Measurements from ENCODE around the gene NR1I2.

NR1I2 gene

GRCh38 chr3:119817071-119817470 is 35.2 kb downstream of the NR1I2 start:
- H3K36me3 ChIP-seq (ENCODE audit: control insufficient read depth in 1 of 2, insufficient read depth in 2 of 2, low read length in 2 of 2), result peaks cover 8 to 41% of the 10 kb centered on the region in 2 donors
- H3K27ac ChIP-seq (ENCODE audit: low read depth, low read length), result no peak overlapping the region
- H3K4me1 ChIP-seq (ENCODE audit: control insufficient read depth in 1 of 2, insufficient read depth in 2 of 2, low read length in 2 of 2), result no peaks in the 10 kb centered on the region
- no peaks in the 10 kb centered on the region for H3K9me3 ChIP-seq (ENCODE audit: control insufficient read depth in 1 of 2, low read length in 2 of 2)
- H3K4me3 ChIP-seq (ENCODE audit: low read depth in 1 of 2, low read length in 2 of 2), result no peak overlapping the region
- H3K27me3 ChIP-seq (ENCODE audit: control insufficient read depth in 1 of 2, insufficient read depth in 2 of 2, low read length in 2 of 2), result no peaks in the 10 kb centered on the region
- no peak overlapping the region for H3K9ac ChIP-seq (ENCODE audit: low read depth in 1 of 2, low read length in 2 of 2)

GRCh38 chr3:119817583-119818363 is 35.9 kb downstream of the NR1I2 start:
- H3K27ac ChIP-seq (ENCODE audit: low read depth, low read length), result no peak overlapping the region
- H3K9me3 ChIP-seq (ENCODE audit: control insufficient read depth in 1 of 2, low read length in 2 of 2), result no peaks in the 10 kb centered on the region
- H3K9ac ChIP-seq (ENCODE audit: low read depth in 1 of 2, low read length in 2 of 2), result no peak overlapping the region
- peaks cover 8 to 34% of the 10 kb centered on the region in 2 donors for H3K36me3 ChIP-seq (ENCODE audit: control insufficient read depth in 1 of 2, insufficient read depth in 2 of 2, low read length in 2 of 2)
- H3K27me3 ChIP-seq (ENCODE audit: control insufficient read depth in 1 of 2, insufficient read depth in 2 of 2, low read length in 2 of 2), result no peaks in the 10 kb centered on the region
- H3K4me3 ChIP-seq (ENCODE audit: low read depth in 1 of 2, low read length in 2 of 2), result no peak overlapping the region
- no peaks in the 10 kb centered on the region for H3K4me1 ChIP-seq (ENCODE audit: control insufficient read depth in 1 of 2, insufficient read depth in 2 of 2, low read length in 2 of 2)

DNA sequence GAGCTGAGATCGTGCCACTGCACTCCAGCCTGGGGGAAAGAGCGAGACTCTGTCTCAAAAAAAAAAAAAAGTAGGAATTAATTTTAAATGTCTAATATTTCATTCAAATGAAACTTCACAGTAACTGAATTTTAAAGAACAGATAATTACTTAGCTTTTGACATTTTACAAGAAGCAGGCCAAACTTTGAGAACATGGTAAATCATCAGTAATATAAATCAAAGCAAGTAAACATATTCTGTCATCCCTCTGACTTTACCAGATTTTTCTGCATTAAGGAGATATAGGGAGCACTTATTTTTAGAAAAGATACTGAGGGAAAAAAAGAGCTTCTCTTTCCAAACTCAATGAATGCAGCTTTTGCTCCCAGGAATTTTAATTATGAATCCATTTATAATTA is 37.0 kb downstream of the NR1I2 start:
- peaks cover 8 to 30% of the 10 kb centered on the region in 2 donors for H3K36me3 ChIP-seq (ENCODE audit: control insufficient read depth in 1 of 2, insufficient read depth in 2 of 2, low read length in 2 of 2)
- H3K4me1 ChIP-seq (ENCODE audit: control insufficient read depth in 1 of 2, insufficient read depth in 2 of 2, low read length in 2 of 2), result no peaks in the 10 kb centered on the region
- no peaks in the 10 kb centered on the region for H3K9me3 ChIP-seq (ENCODE audit: control insufficient read depth in 1 of 2, low read length in 2 of 2)
- H3K27ac ChIP-seq (ENCODE audit: low read depth, low read length), result no peak overlapping the region
- H3K9ac ChIP-seq (ENCODE audit: low read depth in 1 of 2, low read length in 2 of 2), result no peak overlapping the region
- no peak overlapping the region for H3K4me3 ChIP-seq (ENCODE audit: low read depth in 1 of 2, low read length in 2 of 2)
- no peaks in the 10 kb centered on the region for H3K27me3 ChIP-seq (ENCODE audit: control insufficient read depth in 1 of 2, insufficient read depth in 2 of 2, low read length in 2 of 2)

GRCh38 chr3:119819806-119820205 is 37.9 kb downstream of the NR1I2 start:
- no peaks in the 10 kb centered on the region for H3K4me1 ChIP-seq (ENCODE audit: control insufficient read depth in 1 of 2, insufficient read depth in 2 of 2, low read length in 2 of 2)
- H3K27ac ChIP-seq (ENCODE audit: low read depth, low read length), result no peak overlapping the region
- H3K27me3 ChIP-seq (ENCODE audit: control insufficient read depth in 1 of 2, insufficient read depth in 2 of 2, low read length in 2 of 2), result no peaks in the 10 kb centered on the region
- peaks cover 8 to 32% of the 10 kb centered on the region in 2 donors for H3K36me3 ChIP-seq (ENCODE audit: control insufficient read depth in 1 of 2, insufficient read depth in 2 of 2, low read length in 2 of 2)
- no peaks in the 10 kb centered on the region for H3K9me3 ChIP-seq (ENCODE audit: control insufficient read depth in 1 of 2, low read length in 2 of 2)
- H3K9ac ChIP-seq (ENCODE audit: low read depth in 1 of 2, low read length in 2 of 2), result no peak overlapping the region
- no peak overlapping the region for H3K4me3 ChIP-seq (ENCODE audit: low read depth in 1 of 2, low read length in 2 of 2)

DNA sequence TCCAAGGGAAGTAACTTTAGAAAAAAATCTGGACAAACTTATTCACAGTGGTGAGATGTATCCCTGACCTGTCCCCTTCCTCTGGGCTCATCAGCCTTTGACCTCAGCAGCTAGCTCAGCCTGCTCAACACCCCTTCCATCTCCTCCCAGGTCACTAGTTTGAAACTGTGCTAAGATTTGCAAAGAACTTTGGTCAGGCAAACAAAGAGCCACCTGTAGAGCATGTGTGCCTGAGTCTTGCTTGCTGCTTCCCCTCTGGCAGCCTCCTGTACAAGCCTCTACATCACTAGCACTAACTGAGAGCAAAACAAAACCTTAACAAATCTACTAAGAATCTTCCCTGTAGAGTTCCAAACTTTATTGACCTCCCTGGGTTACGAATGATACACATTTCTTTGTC is 43.9 kb downstream of the NR1I2 start:
- Histone ChIP-seq H3K4me1 (ENCODE audit: control insufficient read depth in 1 of 2, insufficient read depth in 2 of 2, low read length in 2 of 2) (peaks cover 0 to 9% of the 10 kb centered on the region in 2 donors), H3K4me3 (ENCODE audit: low read depth in 1 of 2, low read length in 2 of 2) (no peak overlapping the region), H3K9ac (ENCODE audit: low read depth in 1 of 2, low read length in 2 of 2) (no peak overlapping the region), H3K27me3 (ENCODE audit: control insufficient read depth in 1 of 2, insufficient read depth in 2 of 2, low read length in 2 of 2) (no peaks in the 10 kb centered on the region), H3K36me3 (ENCODE audit: control insufficient read depth in 1 of 2, insufficient read depth in 2 of 2, low read length in 2 of 2) (peaks cover 0 to 4% of the 10 kb centered on the region in 2 donors), H3K27ac (ENCODE audit: low read depth, low read length) (no peak overlapping the region), H3K9me3 (ENCODE audit: control insufficient read depth in 1 of 2, low read length in 2 of 2) (no peaks in the 10 kb centered on the region)

GRCh38 chr3:119826711-119827608 is 45.1 kb downstream of the NR1I2 start:
- Histone ChIP-seq H3K27me3 (ENCODE audit: control insufficient read depth in 1 of 2, insufficient read depth in 2 of 2, low read length in 2 of 2) (no peaks in the 10 kb centered on the region), H3K4me1 (ENCODE audit: control insufficient read depth in 1 of 2, insufficient read depth in 2 of 2, low read length in 2 of 2) (peaks cover 0 to 9% of the 10 kb centered on the region in 2 donors), H3K36me3 (ENCODE audit: control insufficient read depth in 1 of 2, insufficient read depth in 2 of 2, low read length in 2 of 2) (peaks cover 0 to 4% of the 10 kb centered on the region in 2 donors), H3K4me3 (ENCODE audit: low read depth in 1 of 2, low read length in 2 of 2) (no peak overlapping the region), H3K9ac (ENCODE audit: low read depth in 1 of 2, low read length in 2 of 2) (no peak overlapping the region), H3K9me3 (ENCODE audit: control insufficient read depth in 1 of 2, low read length in 2 of 2) (no peaks in the 10 kb centered on the region), H3K27ac (ENCODE audit: low read depth, low read length) (no peak overlapping the region)

- Histone ChIP-seq H3K4me1 (ENCODE audit: control insufficient read depth in 1 of 2, insufficient read depth in 2 of 2, low read length in 2 of 2) (peaks cover 0 to 9% of the 10 kb centered on the region in 2 donors), H3K9ac (ENCODE audit: low read depth in 1 of 2, low read length in 2 of 2) (no peak overlapping the region), H3K27me3 (ENCODE audit: control insufficient read depth in 1 of 2, insufficient read depth in 2 of 2, low read length in 2 of 2) (no peaks in the 10 kb centered on the region), H3K9me3 (ENCODE audit: control insufficient read depth in 1 of 2, low read length in 2 of 2) (no peaks in the 10 kb centered on the region), H3K27ac (ENCODE audit: low read depth, low read length) (no peak overlapping the region), H3K36me3 (ENCODE audit: control insufficient read depth in 1 of 2, insufficient read depth in 2 of 2, low read length in 2 of 2) (peaks cover 0 to 4% of the 10 kb centered on the region in 2 donors), H3K4me3 (ENCODE audit: low read depth in 1 of 2, low read length in 2 of 2) (no peak overlapping the region)
Measured at GRCh38 chr3:119829420-119829819, 47.5 kb downstream of the NR1I2 start.

- no peaks in the 10 kb centered on the region for H3K27me3 ChIP-seq (ENCODE audit: control insufficient read depth in 1 of 2, insufficient read depth in 2 of 2, low read length in 2 of 2)
- H3K4me3 ChIP-seq (ENCODE audit: low read depth in 1 of 2, low read length in 2 of 2), result no peak overlapping the region
- H3K9ac ChIP-seq (ENCODE audit: low read depth in 1 of 2, low read length in 2 of 2), result no peak overlapping the region
Measured at GRCh38 chr3:119831022-119831421, 49.1 kb downstream of the NR1I2 start.

GRCh38 chr3:119831941-119832371 is 50.1 kb downstream of the NR1I2 start:
- H3K4me1 ChIP-seq (ENCODE audit: control insufficient read depth in 1 of 2, insufficient read depth in 2 of 2, low read length in 2 of 2), result peaks cover 0 to 3% of the 10 kb centered on the region in 2 donors
- H3K9ac ChIP-seq (ENCODE audit: low read depth in 1 of 2, low read length in 2 of 2), result no peak overlapping the region
- H3K27ac ChIP-seq (ENCODE audit: low read depth, low read length), result no peak overlapping the region
- H3K27me3 ChIP-seq (ENCODE audit: control insufficient read depth in 1 of 2, insufficient read depth in 2 of 2, low read length in 2 of 2), result no peaks in the 10 kb centered on the region
- H3K36me3 ChIP-seq (ENCODE audit: control insufficient read depth in 1 of 2, insufficient read depth in 2 of 2, low read length in 2 of 2), result no peaks in the 10 kb centered on the region
- no peak overlapping the region for H3K4me3 ChIP-seq (ENCODE audit: low read depth in 1 of 2, low read length in 2 of 2)
- no peaks in the 10 kb centered on the region for H3K9me3 ChIP-seq (ENCODE audit: control insufficient read depth in 1 of 2, low read length in 2 of 2)

More at GRCh38 chr3:119831022-119831421, 49.1 kb downstream of the NR1I2 start:
- H3K27ac ChIP-seq (ENCODE audit: low read depth, low read length), result no peak overlapping the region
- H3K36me3 ChIP-seq (ENCODE audit: control insufficient read depth in 1 of 2, insufficient read depth in 2 of 2, low read length in 2 of 2), result no peaks in the 10 kb centered on the region
- H3K4me1 ChIP-seq (ENCODE audit: control insufficient read depth in 1 of 2, insufficient read depth in 2 of 2, low read length in 2 of 2), result peaks cover 0 to 9% of the 10 kb centered on the region in 2 donors
- H3K9me3 ChIP-seq (ENCODE audit: control insufficient read depth in 1 of 2, low read length in 2 of 2), result no peaks in the 10 kb centered on the region

DNA sequence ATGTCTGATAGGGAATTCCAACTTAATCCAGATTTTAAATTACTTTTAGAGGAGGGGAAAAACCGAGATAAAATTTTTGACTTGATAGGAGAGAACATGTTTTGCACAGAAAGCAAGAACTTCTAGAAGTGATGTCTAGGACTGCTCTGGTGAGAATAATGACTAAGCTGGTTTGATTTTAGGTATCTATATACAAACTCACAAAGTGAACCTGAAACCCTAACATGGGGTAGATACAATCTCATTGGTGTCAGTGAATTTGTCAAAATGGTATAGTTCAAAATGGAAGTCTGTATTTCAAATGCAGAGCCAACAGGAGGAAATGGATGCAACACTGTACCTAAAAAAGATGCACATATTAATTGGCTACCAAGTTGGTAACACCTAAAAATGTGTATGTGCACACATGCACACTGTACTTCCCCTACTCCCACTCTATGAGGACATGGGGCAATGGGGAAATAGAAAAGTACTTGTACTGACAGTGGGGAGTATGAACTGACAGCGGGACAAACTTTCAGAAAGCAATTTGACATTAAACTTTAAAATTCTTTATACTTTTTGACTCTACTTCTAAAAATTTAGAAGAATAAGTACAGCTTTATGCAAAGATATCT is 53.0 kb downstream of the NR1I2 start:
- Histone ChIP-seq H3K4me1 (ENCODE audit: control insufficient read depth in 1 of 2, insufficient read depth in 2 of 2, low read length in 2 of 2) (no peaks in the 10 kb centered on the region), H3K27ac (ENCODE audit: low read depth, low read length) (no peak overlapping the region), H3K36me3 (ENCODE audit: control insufficient read depth in 1 of 2, insufficient read depth in 2 of 2, low read length in 2 of 2) (peaks cover 0 to 4% of the 10 kb centered on the region in 2 donors), H3K4me3 (ENCODE audit: low read depth in 1 of 2, low read length in 2 of 2) (no peak overlapping the region), H3K9ac (ENCODE audit: low read depth in 1 of 2, low read length in 2 of 2) (no peak overlapping the region), H3K9me3 (ENCODE audit: control insufficient read depth in 1 of 2, low read length in 2 of 2) (no peaks in the 10 kb centered on the region), H3K27me3 (ENCODE audit: control insufficient read depth in 1 of 2, insufficient read depth in 2 of 2, low read length in 2 of 2) (no peaks in the 10 kb centered on the region)
